Fibroblast of the aortic adventitia (primary cell): ENCODE measurements around the gene ASCL4. TPM values are rescaled to one million over a fixed set of nuclear protein-coding genes. Genes with fewer than 3 reads are reported as not detected.
"Not testable (repeated sequence)": the region's sequence is repeated elsewhere in the genome, so short reads cannot be mapped to it uniquely, and the experiment has no call there.

Source experiments
- DNase-seq: peaks from one replicate; pipeline ENCODE4 v3.0.0-alpha.2; 2010; ENCODE audit warnings: low read depth
- H3K4me3 ChIP-seq: 2 replicates; pipeline ENCODE4 v1.5.1; 2011; ENCODE audit warnings: low read depth, mild to moderate bottlenecking, control low read depth, low read length, moderate library complexity
- total RNA-seq: library from RNA; depleted of rRNA; stranded (reverse); fragments of >200 nt; gene quantifications from 2 replicates; pipeline ENCODE4 v1.2.3, GENCODE V29; 2012; ENCODE audit warnings: low replicate concordance
- TF ChIP-seq, protein P1 (sequence below): IDR thresholded peaks from 2 replicates; pipeline ENCODE4 v1.5.1; 2011; ENCODE audit warnings: mild to moderate bottlenecking, low read length, control low read depth, inconsistent platforms; ENCODE audit not compliant: insufficient read depth

The ASCL4 gene
- not detected in 2 replicates for total RNA-seq

- TF ChIP-seq, protein P1, sequence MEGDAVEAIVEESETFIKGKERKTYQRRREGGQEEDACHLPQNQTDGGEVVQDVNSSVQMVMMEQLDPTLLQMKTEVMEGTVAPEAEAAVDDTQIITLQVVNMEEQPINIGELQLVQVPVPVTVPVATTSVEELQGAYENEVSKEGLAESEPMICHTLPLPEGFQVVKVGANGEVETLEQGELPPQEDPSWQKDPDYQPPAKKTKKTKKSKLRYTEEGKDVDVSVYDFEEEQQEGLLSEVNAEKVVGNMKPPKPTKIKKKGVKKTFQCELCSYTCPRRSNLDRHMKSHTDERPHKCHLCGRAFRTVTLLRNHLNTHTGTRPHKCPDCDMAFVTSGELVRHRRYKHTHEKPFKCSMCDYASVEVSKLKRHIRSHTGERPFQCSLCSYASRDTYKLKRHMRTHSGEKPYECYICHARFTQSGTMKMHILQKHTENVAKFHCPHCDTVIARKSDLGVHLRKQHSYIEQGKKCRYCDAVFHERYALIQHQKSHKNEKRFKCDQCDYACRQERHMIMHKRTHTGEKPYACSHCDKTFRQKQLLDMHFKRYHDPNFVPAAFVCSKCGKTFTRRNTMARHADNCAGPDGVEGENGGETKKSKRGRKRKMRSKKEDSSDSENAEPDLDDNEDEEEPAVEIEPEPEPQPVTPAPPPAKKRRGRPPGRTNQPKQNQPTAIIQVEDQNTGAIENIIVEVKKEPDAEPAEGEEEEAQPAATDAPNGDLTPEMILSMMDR = no peak
- no peak within 1 kb of the TSS for H3K4me3 ChIP-seq
- no peak for DNase-seq
Measured at GRCh38 chr12:107774349-107775029, at the start of gene ASCL4. TSS of gene ASCL4 (plus strand) at chr12:107774704. CDS start at chr12:107775219, 515 bp downstream.

- not testable (repeated sequence) for H3K4me3 ChIP-seq, DNase-seq
Measured at GRCh38 chr12:107727327-107727726, 47.2 kb upstream of the ASCL4 start.

GRCh38 chr12:107727742-107728141 lies 46.8 kb upstream of the ASCL4 start:
- H3K4me3 ChIP-seq, DNase-seq: not testable (repeated sequence)

GRCh38 chr12:107730618-107731341 lies 43.7 kb upstream of the ASCL4 start:
- TF ChIP-seq, protein P1 = no peak
- no peak for DNase-seq
- H3K4me3 ChIP-seq = no peak overlapping the region

DNA sequence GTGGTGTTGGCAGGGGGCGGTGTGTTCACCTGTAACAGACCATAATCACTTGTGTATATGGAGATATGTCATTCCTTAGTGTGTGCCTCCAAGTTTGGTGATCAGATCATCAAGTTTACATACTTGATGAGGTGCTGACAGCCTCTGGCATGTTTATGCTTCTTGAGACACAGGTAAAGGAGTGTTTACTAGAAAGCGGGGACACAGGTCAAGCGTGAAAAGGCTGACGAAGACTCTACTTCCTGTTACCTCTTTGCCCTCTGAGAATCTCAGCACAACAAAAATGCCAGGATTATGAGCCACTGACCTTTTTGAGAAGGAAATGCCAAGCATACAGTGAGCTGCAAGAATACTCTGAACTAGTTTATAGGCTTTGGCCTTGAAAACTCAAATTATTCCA lies 43.1 kb upstream of the ASCL4 start:
- TF ChIP-seq, protein P1 = no peak
- no peak overlapping the region for H3K4me3 ChIP-seq
- no peak for DNase-seq

DNA sequence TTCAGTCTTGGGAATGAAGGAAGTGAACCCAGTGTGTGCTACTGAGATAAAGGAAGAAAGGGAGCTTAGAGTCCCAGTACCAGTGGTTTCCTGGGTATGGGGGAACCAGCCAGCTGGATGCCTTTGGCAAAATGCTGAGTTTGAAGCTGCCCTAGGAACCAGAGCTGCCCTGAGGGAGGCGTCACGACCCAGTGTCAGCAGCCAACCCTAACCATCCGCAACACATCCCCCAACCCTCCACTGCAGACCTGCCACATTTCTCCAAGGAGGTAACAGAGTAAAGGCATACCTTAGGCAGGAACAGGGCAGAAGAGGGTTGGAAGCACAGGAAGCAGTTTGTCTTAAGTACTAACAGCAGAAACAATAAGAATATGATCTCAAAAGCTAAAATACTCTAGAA lies 42.1 kb upstream of the ASCL4 start:
- DNase-seq = no peak
- TF ChIP-seq, protein P1 = no peak
- no peak overlapping the region for H3K4me3 ChIP-seq

GRCh38 chr12:107734139-107734538 lies 40.4 kb upstream of the ASCL4 start:
- no peak overlapping the region for H3K4me3 ChIP-seq
- TF ChIP-seq, protein P1 = no peak
- no peak for DNase-seq
